ENCODE data around the gene PLBD2. TPM values are rescaled to one million over a fixed set of nuclear protein-coding genes. Genes with fewer than 3 reads are reported as not detected.

The PLBD2 gene
- total and polyA plus RNA-seq, 9 of the 15 experiments (the other 6 are each of a cell fraction or from before 2014, with no cell fraction given): 2.4 to 37.4 (median 6.0) TPM

DNA sequence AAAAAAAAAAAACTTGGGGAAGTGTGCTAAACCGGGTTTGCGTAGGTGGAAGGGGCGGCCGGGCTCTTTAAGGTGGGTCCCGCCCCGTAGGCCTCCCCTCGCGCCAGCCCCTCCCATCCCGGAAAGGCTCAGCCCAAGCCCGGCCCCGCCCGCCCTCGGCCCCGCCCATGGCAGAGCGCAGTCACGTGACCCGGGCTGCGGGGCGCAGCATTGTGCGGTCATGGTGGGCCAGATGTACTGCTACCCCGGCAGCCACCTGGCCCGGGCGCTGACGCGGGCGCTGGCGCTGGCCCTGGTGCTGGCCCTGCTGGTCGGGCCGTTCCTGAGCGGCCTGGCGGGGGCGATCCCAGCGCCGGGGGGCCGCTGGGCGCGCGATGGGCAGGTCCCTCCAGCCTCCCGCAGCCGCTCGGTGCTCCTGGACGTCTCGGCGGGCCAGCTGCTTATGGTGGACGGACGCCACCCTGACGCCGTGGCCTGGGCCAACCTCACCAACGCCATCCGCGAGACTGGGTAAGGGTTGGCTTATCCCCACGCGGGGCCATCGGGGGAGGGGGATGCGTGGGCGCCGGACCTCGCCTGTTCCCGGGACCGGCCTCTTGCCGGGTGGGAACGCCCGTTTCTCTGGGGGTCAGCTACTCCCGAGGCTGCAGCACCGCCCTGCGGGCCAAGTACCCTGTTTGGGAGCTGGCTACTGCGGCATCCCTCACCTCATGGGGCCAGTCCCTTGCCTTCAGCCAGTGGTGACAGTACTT, at the start of gene PLBD2 (continued):
- TF ChIP-seq, protein P1, sequence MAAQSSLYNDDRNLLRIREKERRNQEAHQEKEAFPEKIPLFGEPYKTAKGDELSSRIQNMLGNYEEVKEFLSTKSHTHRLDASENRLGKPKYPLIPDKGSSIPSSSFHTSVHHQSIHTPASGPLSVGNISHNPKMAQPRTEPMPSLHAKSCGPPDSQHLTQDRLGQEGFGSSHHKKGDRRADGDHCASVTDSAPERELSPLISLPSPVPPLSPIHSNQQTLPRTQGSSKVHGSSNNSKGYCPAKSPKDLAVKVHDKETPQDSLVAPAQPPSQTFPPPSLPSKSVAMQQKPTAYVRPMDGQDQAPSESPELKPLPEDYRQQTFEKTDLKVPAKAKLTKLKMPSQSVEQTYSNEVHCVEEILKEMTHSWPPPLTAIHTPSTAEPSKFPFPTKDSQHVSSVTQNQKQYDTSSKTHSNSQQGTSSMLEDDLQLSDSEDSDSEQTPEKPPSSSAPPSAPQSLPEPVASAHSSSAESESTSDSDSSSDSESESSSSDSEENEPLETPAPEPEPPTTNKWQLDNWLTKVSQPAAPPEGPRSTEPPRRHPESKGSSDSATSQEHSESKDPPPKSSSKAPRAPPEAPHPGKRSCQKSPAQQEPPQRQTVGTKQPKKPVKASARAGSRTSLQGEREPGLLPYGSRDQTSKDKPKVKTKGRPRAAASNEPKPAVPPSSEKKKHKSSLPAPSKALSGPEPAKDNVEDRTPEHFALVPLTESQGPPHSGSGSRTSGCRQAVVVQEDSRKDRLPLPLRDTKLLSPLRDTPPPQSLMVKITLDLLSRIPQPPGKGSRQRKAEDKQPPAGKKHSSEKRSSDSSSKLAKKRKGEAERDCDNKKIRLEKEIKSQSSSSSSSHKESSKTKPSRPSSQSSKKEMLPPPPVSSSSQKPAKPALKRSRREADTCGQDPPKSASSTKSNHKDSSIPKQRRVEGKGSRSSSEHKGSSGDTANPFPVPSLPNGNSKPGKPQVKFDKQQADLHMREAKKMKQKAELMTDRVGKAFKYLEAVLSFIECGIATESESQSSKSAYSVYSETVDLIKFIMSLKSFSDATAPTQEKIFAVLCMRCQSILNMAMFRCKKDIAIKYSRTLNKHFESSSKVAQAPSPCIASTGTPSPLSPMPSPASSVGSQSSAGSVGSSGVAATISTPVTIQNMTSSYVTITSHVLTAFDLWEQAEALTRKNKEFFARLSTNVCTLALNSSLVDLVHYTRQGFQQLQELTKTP (IDR thresholded peaks at IDR 0.05; ENCODE audit: low read depth in 1 of 2, partially characterized antibody in 2 of 2): no peak
- TF ChIP-seq ZNF668 (CRISPR knock-in tag; IDR thresholded peaks at IDR 0.05) (no peak), WHSC1 (IDR thresholded peaks at IDR 0.05; ENCODE audit: low read length) (no peak), EHMT2 (IDR thresholded peaks at IDR 0.05) (no peak), PHTF2 (CRISPR knock-in tag; IDR thresholded peaks at IDR 0.05) (no peak), ZBTB8A (IDR thresholded peaks at IDR 0.05; ENCODE audit: partially characterized antibody) (no peak), MCM7 (IDR thresholded peaks at IDR 0.05) (no peak), ZBED1 (IDR thresholded peaks at IDR 0.05) (0 out of 2 replicates have a peak, but pooled peaks have one; percentile 12), ZNF717 (CRISPR knock-in tag; IDR thresholded peaks at IDR 0.05) (no peak), ZNF24 (IDR thresholded peaks at IDR 0.05) (no peak), DPF2 (IDR thresholded peaks at IDR 0.05) (no peak), ZFPM2 (CRISPR knock-in tag; IDR thresholded peaks at IDR 0.05) (no peak), PRPF4 (IDR thresholded peaks at IDR 0.05; ENCODE audit: insufficient read depth, low read depth, low read length, poor library complexity, severe bottlenecking) (no peak), ZNF146 (CRISPR knock-in tag; IDR thresholded peaks at IDR 0.05; ENCODE audit: unreplicated experiment) (no peak), RAD21 (CRISPR knock-in tag; conservative IDR thresholded peaks at IDR 0.05 in 1 of 2, IDR thresholded peaks at IDR 0.05 in 1 of 2) (peak in 1 of 2 experiments; percentile 27; a peak in 2 of 4 replicates), ZBTB1 (CRISPR knock-in tag; IDR thresholded peaks at IDR 0.05; ENCODE audit: borderline replicate concordance, low read depth) (peak; percentile 34; the same call in 1 of the 2 replicates)
- TF ChIP-seq, protein P2, sequence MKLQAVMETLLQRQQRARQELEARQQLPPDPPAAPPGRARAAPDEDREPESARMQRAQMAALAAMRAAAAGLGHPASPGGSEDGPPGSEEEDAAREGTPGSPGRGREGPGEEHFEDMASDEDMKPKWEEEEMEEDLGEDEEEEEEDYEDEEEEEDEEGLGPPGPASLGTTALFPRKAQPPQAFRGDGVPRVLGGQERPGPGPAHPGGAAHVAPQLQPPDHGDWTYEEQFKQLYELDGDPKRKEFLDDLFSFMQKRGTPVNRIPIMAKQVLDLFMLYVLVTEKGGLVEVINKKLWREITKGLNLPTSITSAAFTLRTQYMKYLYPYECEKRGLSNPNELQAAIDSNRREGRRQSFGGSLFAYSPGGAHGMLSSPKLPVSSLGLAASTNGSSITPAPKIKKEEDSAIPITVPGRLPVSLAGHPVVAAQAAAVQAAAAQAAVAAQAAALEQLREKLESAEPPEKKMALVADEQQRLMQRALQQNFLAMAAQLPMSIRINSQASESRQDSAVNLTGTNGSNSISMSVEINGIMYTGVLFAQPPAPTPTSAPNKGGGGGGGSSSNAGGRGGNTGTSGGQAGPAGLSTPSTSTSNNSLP (IDR thresholded peaks at IDR 0.05; ENCODE audit: borderline replicate concordance, low read depth, low read length): no peak
- TF ChIP-seq, protein P3, sequence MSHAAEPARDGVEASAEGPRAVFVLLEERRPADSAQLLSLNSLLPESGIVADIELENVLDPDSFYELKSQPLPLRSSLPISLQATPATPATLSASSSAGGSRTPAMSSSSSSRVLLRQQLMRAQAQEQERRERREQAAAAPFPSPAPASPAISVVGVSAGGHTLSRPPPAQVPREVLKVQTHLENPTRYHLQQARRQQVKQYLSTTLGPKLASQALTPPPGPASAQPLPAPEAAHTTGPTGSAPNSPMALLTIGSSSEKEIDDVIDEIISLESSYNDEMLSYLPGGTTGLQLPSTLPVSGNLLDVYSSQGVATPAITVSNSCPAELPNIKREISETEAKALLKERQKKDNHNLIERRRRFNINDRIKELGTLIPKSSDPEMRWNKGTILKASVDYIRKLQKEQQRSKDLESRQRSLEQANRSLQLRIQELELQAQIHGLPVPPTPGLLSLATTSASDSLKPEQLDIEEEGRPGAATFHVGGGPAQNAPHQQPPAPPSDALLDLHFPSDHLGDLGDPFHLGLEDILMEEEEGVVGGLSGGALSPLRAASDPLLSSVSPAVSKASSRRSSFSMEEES (CRISPR knock-in tag; IDR thresholded peaks at IDR 0.05): peak; percentile 99
- TF ChIP-seq, protein P4, sequence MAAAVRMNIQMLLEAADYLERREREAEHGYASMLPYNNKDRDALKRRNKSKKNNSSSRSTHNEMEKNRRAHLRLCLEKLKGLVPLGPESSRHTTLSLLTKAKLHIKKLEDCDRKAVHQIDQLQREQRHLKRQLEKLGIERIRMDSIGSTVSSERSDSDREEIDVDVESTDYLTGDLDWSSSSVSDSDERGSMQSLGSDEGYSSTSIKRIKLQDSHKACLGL (CRISPR knock-in tag; IDR thresholded peaks at IDR 0.05; ENCODE audit: borderline replicate concordance, poor library complexity, severe bottlenecking): no peak

Measured in K562 (cell line).